ENCODE data around the gene ETS1.

The ETS1 gene

DNA sequence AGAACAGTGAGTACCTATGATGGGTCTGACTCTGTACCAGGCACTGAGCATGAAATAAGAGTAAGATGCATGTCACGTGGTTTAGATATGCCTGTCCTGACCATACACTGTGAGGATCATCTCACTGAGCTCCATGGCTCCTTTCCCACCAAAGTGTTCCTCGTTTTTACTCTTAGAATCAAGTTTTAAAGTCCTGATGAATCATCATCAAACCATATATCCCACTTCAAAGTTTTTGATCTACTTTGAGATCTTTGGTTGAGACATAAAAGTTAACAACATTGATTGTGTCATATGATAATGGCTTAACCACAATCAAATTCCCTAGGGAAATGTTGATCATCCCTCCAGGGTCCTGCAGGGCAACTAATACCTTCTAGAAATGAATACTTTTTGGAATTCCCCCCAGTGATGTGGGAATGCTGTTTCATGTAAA lies 12.8 kb downstream of the ETS1 start:
- Histone ChIP-seq H3K4me2 (peak overlapping the region; percentile 48 to 95 (median 81); a peak in 21 of 22 replicates), H4K20me1 (no peaks in the 10 kb centered on the region), H3K27me3 (no peaks in the 10 kb centered on the region), H3K4me1 (peaks cover 39 to 90% (median 84%) of the 10 kb centered on the region in 10 experiments), H3K36me3 (no peaks in the 10 kb centered on the region), H3K27ac (peak overlapping the region in 9 of 11 experiments; percentile 54 to 87 (median 73); a peak in 17 of 22 replicates), H3K9ac (peak overlapping the region in 6 of 11 experiments; percentile 52 to 75 (median 65); a peak in 9 of 22 replicates), H3K4me3 (peak overlapping the region in 4 of 10 experiments; percentile 2 to 42 (median 34); a peak in 4 of 20 replicates), H3K9me3 (replicated peaks in 1 of 11) (peaks cover 0 to 17% (median 8%) of the 10 kb centered on the region in 11 experiments; a peak in 10 of 22 replicates)
- 0 out of 22 replicates have a peak, but pooled peaks of 1 of the 11 experiments have one; percentile 30 for TF ChIP-seq Cebpa-rat (IDR thresholded peaks at IDR 0.05)

DNA sequence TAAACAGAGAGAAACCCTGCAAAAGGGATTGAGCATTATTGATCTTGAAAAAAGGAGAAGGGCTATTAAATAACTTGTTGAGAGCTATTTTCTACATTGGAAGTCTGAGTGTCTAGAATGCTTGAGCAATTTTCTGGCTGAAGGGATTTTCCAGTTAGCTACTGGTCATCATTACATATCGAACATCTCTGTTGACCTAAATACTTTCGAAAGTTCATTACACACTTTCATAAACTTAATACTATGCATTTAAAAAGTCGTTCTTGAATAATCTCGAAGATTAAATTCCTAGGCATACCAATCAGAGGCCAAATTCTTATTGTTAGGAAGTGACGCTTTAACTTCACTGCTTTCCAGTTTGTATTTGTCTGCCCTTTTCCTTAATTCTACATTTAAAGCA lies 13.7 kb downstream of the ETS1 start:
- H3K9me3 ChIP-seq (replicated peaks in 1 of 11): peaks cover 0 to 17% (median 8%) of the 10 kb centered on the region in 11 experiments; a peak in 10 of 22 replicates
- H4K20me1 ChIP-seq: no peaks in the 10 kb centered on the region
- H3K4me3 ChIP-seq: no peak overlapping the region
- H3K9ac ChIP-seq: no peak overlapping the region
- no peaks in the 10 kb centered on the region for H3K27me3 ChIP-seq
- H3K36me3 ChIP-seq: no peaks in the 10 kb centered on the region
- no peak for TF ChIP-seq Cebpa-rat (IDR thresholded peaks at IDR 0.05)
- peak overlapping the region in 6 of 11 experiments; percentile 13 to 94 (median 33); a peak in 7 of 22 replicates for H3K4me2 ChIP-seq
- H3K27ac ChIP-seq: peak overlapping the region in 5 of 11 experiments; percentile 55 to 87 (median 73); a peak in 9 of 22 replicates
- H3K4me1 ChIP-seq: peaks cover 37 to 91% (median 86%) of the 10 kb centered on the region in 10 experiments

- no peak for TF ChIP-seq Cebpa-rat (IDR thresholded peaks at IDR 0.05)
- no peaks in the 10 kb centered on the region for H4K20me1 ChIP-seq
Observed at GRCh38 chr11:128572965-128573364, 14.4 kb downstream of the ETS1 start.

DNA sequence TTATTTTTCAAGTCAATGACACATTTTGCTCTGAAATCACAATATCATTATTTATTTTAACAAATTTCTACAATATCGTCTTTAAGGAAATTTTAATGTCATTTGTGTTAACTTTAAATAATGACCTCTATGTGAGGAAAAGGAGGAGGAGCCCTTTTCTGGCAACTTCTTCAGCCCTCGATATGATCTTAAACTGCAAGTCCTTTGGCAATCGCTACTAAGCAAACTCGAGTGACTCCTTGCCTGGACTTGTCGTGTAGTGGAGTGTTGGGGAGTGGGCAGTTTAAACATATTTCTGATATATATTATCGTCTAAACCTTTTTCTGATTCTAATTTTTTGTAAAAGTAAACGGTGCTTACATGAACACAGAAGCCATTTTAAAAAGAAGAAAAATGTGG lies 16.7 kb downstream of the ETS1 start:
- Histone ChIP-seq H3K27me3 (no peaks in the 10 kb centered on the region), H3K4me2 (peak overlapping the region; percentile 51 to 97 (median 68); a peak in 21 of 22 replicates), H3K4me1 (peaks cover 43 to 94% (median 88%) of the 10 kb centered on the region in 10 experiments), H4K20me1 (no peaks in the 10 kb centered on the region), H3K4me3 (no peak overlapping the region), H3K27ac (peak overlapping the region in 9 of 11 experiments; percentile 48 to 87 (median 64); a peak in 14 of 22 replicates), H3K9me3 (replicated peaks in 1 of 11) (peaks cover 0 to 17% (median 8%) of the 10 kb centered on the region in 11 experiments; a peak in 10 of 22 replicates), H3K9ac (peak overlapping the region in 8 of 11 experiments; percentile 23 to 60 (median 52); a peak in 9 of 22 replicates), H3K36me3 (no peaks in the 10 kb centered on the region)
- no peak for TF ChIP-seq Cebpa-rat (IDR thresholded peaks at IDR 0.05)

More at GRCh38 chr11:128572965-128573364, 14.4 kb downstream of the ETS1 start:
- Histone ChIP-seq H3K36me3 (no peaks in the 10 kb centered on the region), H3K27ac (peak overlapping the region in 6 of 11 experiments; percentile 5 to 87 (median 72); a peak in 6 of 22 replicates), H3K27me3 (no peaks in the 10 kb centered on the region), H3K9me3 (replicated peaks in 1 of 11) (peaks cover 0 to 17% (median 8%) of the 10 kb centered on the region in 11 experiments; a peak in 10 of 22 replicates), H3K4me3 (no peak overlapping the region), H3K9ac (no peak overlapping the region), H3K4me1 (peaks cover 43 to 94% (median 88%) of the 10 kb centered on the region in 10 experiments), H3K4me2 (peak overlapping the region in 9 of 11 experiments; percentile 4 to 94 (median 22); a peak in 12 of 22 replicates)

DNA sequence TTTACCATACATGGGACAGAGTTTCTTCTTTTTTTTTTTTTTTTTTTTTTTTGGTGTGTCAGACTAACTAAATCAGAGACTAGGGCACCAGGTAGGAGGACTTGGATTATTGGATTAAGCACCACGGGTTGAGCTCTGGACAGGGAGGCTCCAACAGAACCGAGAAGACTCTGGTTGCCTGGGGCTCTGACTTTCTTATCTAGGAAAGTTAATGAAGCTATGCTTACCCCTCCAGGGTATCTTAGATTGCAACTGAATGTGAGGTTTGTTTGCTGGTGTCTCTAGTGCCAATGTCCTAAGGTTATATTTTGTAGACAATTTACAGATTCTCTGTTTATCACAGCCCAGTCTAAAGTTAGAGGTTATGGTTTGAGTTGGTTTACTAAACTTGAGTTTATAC lies 18.1 kb downstream of the ETS1 start:
- Histone ChIP-seq H3K27me3 (no peaks in the 10 kb centered on the region), H3K4me3 (no peak overlapping the region), H3K4me1 (peaks cover 42 to 94% (median 88%) of the 10 kb centered on the region in 10 experiments), H3K9ac (no peak overlapping the region; a peak in 2 of 22 replicates), H3K9me3 (replicated peaks in 1 of 11) (peaks cover 0 to 15% (median 8%) of the 10 kb centered on the region in 11 experiments; a peak in 10 of 22 replicates), H4K20me1 (no peaks in the 10 kb centered on the region), H3K36me3 (no peaks in the 10 kb centered on the region), H3K4me2 (peak overlapping the region in 10 of 11 experiments; percentile 55 to 97 (median 86); a peak in 17 of 22 replicates), H3K27ac (peak overlapping the region in 8 of 11 experiments; percentile 19 to 92 (median 84); a peak in 11 of 22 replicates)
- no peak for TF ChIP-seq Cebpa-rat (IDR thresholded peaks at IDR 0.05)

DNA sequence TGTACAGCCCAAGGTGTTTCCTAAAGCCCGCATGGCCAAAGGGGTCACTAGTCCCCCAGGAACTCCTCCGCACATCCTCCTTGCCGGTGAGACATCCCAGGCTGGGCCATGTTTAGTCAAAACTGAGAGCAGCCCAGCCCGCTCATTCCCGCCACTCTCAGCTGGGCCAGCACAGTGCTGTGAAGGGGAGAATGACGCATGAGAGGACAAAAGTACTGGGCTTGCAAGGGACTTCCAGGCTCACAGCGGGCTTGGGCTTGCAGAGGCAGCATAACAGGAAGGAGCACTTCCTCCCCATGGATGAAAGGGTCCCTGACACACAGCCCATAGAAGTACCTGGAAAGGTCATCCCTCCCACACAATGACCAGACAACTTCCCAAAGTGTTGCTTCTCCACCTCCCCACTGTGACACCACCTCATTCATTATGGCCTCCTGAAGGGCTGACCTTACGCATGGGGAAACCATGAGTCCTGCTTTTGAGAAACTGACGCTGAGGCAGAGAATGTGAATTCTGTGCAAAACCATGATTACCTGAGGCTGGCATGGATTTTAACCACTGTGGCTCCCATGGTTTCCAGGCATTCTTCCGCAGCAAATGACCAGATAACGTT lies 19.1 kb downstream of the ETS1 start:
- H3K27me3 ChIP-seq: no peaks in the 10 kb centered on the region
- TF ChIP-seq Cebpa-rat (IDR thresholded peaks at IDR 0.05): no peak
- H3K4me1 ChIP-seq: peaks cover 52 to 99% (median 90%) of the 10 kb centered on the region in 10 experiments
- peak overlapping the region in 10 of 11 experiments; percentile 5 to 64 (median 48); a peak in 12 of 22 replicates for H3K9ac ChIP-seq
- H3K27ac ChIP-seq: peak overlapping the region in 9 of 11 experiments; percentile 71 to 92 (median 87); a peak in 19 of 22 replicates
- H3K4me3 ChIP-seq: peak overlapping the region in 1 of 10 experiments; percentile 9; a peak in 1 of 20 replicates
- H3K4me2 ChIP-seq: peak overlapping the region; percentile 55 to 97 (median 87)
- no peaks in the 10 kb centered on the region for H4K20me1 ChIP-seq
- H3K9me3 ChIP-seq (replicated peaks in 1 of 11): peaks cover 0 to 5% (median under 1%) of the 10 kb centered on the region in 11 experiments; a peak in 8 of 22 replicates
- H3K36me3 ChIP-seq: no peaks in the 10 kb centered on the region

DNA sequence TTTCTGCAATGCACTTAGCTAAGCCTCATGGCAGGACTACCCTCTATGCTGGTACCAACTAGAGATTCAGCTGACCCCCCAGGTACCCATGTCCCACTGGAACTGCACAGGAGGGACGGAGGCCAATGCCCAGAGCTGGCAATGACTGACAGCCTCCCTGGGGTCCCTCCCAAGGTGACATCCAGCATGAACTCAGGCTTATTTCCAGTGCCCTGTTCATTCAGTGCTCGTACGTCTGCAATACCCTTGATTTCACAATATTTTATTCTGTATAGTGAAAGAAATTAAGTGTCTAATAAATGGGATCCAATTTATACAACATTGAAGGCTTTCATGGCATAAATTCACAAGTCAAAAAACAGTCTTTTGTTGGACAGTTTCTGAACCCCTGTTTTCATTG lies 20.2 kb downstream of the ETS1 start:
- Histone ChIP-seq H3K4me1 (peaks cover 61 to 100% (median 93%) of the 10 kb centered on the region in 10 experiments), H3K36me3 (no peaks in the 10 kb centered on the region), H3K9me3 (replicated peaks in 1 of 11) (no peaks in the 10 kb centered on the region), H3K27me3 (no peaks in the 10 kb centered on the region), H3K4me3 (no peak overlapping the region), H3K4me2 (peak overlapping the region; percentile 29 to 97 (median 86)), H4K20me1 (no peaks in the 10 kb centered on the region), H3K9ac (peak overlapping the region in 8 of 11 experiments; percentile 4 to 83 (median 46); a peak in 10 of 22 replicates), H3K27ac (peak overlapping the region in 9 of 11 experiments; percentile 71 to 92 (median 87); a peak in 18 of 22 replicates)
- peak in 1 of 11 experiments; percentile 68; a peak in 2 of 22 replicates for TF ChIP-seq Cebpa-rat (IDR thresholded peaks at IDR 0.05)

- Histone ChIP-seq H3K4me1 (peaks cover 64 to 100% (median 98%) of the 10 kb centered on the region in 10 experiments), H3K9me3 (replicated peaks in 1 of 11) (peaks cover 0 to 6% (median 0%) of the 10 kb centered on the region in 11 experiments; a peak in 2 of 22 replicates), H3K4me3 (peak overlapping the region in 2 of 10 experiments; percentile 28 to 45; a peak in 2 of 20 replicates), H3K4me2 (peak overlapping the region; percentile 45 to 97 (median 88)), H3K9ac (peak overlapping the region in 9 of 11 experiments; percentile 36 to 83 (median 73); a peak in 17 of 22 replicates), H4K20me1 (no peaks in the 10 kb centered on the region), H3K27ac (peak overlapping the region in 10 of 11 experiments; percentile 23 to 92 (median 86); a peak in 19 of 22 replicates), H3K36me3 (no peaks in the 10 kb centered on the region), H3K27me3 (no peaks in the 10 kb centered on the region)
- TF ChIP-seq Cebpa-rat (IDR thresholded peaks at IDR 0.05): peak in 8 of 11 experiments; percentile 73 to 95 (median 89); a peak in 15 of 22 replicates
Observed at GRCh38 chr11:128565881-128566280, 21.5 kb downstream of the ETS1 start.
